WERI-Rb-1 (cell line): ENCODE data around the gene DAB2IP.

ENCODE experiments used
- DNase-seq: peaks from one replicate; pipeline ENCODE4 v3.0.0-alpha.2; 2020
- H3K27ac ChIP-seq: fragments of 250-450 bp; sonication (Bioruptor Pico); 2 replicates; pipeline ENCODE4 v1.5.1; 2020; ENCODE audit warnings: mild to moderate bottlenecking, moderate library complexity
- H3K27me3 ChIP-seq: fragments of 250-450 bp; sonication (Bioruptor Pico); 2 replicates; pipeline ENCODE4 v1.5.1; 2021; ENCODE audit warnings: mild to moderate bottlenecking, low read depth, moderate library complexity; ENCODE audit not compliant: insufficient read depth, severe bottlenecking
- H3K36me3 ChIP-seq: fragments of 250-450 bp; sonication (Bioruptor Pico); 2 replicates; pipeline ENCODE4 v1.5.1; 2020; ENCODE audit warnings: mild to moderate bottlenecking, moderate library complexity
- H3K4me3 ChIP-seq: 2 replicates; pipeline ENCODE4 v1.5.1; 2011; ENCODE audit warnings: low read depth, mild to moderate bottlenecking, control low read depth, low read length
- H3K9me3 ChIP-seq: fragments of 250-450 bp; sonication (Bioruptor Pico); 2 replicates; pipeline ENCODE4 v1.5.1; 2021; ENCODE audit warnings: mild to moderate bottlenecking, moderate library complexity; ENCODE audit not compliant: severe bottlenecking
- TF ChIP-seq, protein P1 (sequence below): IDR thresholded peaks from 2 replicates; pipeline ENCODE4 v1.5.1; 2011; ENCODE audit warnings: low read depth, mild to moderate bottlenecking, control low read depth, inconsistent platforms, low read length

DAB2IP gene

GRCh38 chr9:121675381-121675780, 23.9 kb downstream of the DAB2IP start:
- no peak for DNase-seq
- peaks cover 29% of the 10 kb centered on the region for H3K36me3 ChIP-seq
- H3K4me3 ChIP-seq = no peak overlapping the region
- TF ChIP-seq, protein P1, sequence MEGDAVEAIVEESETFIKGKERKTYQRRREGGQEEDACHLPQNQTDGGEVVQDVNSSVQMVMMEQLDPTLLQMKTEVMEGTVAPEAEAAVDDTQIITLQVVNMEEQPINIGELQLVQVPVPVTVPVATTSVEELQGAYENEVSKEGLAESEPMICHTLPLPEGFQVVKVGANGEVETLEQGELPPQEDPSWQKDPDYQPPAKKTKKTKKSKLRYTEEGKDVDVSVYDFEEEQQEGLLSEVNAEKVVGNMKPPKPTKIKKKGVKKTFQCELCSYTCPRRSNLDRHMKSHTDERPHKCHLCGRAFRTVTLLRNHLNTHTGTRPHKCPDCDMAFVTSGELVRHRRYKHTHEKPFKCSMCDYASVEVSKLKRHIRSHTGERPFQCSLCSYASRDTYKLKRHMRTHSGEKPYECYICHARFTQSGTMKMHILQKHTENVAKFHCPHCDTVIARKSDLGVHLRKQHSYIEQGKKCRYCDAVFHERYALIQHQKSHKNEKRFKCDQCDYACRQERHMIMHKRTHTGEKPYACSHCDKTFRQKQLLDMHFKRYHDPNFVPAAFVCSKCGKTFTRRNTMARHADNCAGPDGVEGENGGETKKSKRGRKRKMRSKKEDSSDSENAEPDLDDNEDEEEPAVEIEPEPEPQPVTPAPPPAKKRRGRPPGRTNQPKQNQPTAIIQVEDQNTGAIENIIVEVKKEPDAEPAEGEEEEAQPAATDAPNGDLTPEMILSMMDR = no peak
- no peak overlapping the region for H3K27ac ChIP-seq
- no peaks in the 10 kb centered on the region for H3K9me3 ChIP-seq
- H3K27me3 ChIP-seq = no peaks in the 10 kb centered on the region

DNA sequence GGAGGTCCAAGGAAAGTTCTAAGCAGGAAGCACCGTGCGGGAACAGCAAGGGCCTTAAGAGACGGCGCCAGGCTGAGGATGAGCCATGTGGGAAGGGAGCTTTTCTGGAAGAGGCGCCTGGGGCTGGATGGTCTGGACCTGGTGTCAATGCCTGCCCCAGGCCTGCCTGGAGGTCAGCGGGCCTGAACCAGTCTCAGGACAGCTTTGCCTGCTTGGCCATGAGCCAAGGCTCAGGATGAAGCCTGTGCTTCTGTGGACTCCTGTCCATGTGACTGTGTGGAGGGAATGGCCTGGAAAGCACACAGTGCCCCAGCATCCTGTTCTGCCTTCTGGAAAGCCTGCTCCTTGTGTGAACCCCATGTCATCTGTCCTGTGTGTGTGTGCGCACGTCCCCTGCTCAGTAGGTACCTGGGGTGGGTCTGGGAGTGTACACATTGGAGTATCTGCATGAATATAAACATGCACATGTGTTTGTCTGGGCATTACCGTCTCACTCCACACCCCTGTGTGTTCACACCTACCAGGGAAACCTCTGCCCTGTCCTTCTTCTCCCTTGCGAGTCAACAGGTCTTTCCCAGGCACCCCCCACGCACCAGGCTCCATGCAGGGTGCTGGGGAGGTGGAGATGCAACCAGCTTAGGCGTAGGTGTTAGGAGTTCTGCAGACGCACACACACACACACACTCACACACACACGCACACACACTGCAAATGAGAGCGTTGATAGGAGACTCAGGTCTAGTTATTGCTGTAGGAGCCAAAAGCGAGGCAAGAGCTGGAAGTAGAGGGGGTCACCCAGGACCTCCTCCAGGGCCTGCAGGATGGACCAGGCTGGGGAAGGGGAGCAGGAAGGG, 24.8 kb downstream of the DAB2IP start:
- Histone ChIP-seq H3K27me3 (no peaks in the 10 kb centered on the region), H3K27ac (no peak overlapping the region), H3K4me3 (no peak overlapping the region), H3K36me3 (peaks cover 32% of the 10 kb centered on the region), H3K9me3 (no peaks in the 10 kb centered on the region)
- no peak for DNase-seq
- TF ChIP-seq, protein P1 = no peak

DNA sequence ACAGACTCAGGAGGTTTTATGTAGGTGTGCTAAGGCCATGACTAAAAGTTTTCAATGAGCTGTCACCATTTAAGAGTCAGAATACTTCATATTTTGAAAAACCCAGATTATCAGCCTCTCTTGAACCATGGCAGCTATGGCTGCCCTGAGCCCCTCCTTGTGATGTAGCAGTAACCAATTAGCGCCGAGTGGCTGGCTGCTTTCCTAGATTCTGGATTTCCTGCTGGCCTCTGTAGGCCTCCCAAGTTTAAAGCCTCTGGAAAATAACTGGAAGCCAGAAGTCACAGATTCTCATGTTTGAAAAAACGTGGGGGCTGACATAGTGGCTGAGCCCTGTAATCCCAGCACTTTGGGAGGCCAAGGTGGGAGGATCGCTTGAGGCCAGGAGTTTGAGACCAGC, 25.5 kb downstream of the DAB2IP start:
- Histone ChIP-seq H3K4me3 (no peak overlapping the region), H3K27me3 (no peaks in the 10 kb centered on the region), H3K36me3 (peaks cover 39% of the 10 kb centered on the region), H3K27ac (no peak overlapping the region), H3K9me3 (no peaks in the 10 kb centered on the region)
- TF ChIP-seq, protein P1 = no peak
- no peak for DNase-seq

DNA sequence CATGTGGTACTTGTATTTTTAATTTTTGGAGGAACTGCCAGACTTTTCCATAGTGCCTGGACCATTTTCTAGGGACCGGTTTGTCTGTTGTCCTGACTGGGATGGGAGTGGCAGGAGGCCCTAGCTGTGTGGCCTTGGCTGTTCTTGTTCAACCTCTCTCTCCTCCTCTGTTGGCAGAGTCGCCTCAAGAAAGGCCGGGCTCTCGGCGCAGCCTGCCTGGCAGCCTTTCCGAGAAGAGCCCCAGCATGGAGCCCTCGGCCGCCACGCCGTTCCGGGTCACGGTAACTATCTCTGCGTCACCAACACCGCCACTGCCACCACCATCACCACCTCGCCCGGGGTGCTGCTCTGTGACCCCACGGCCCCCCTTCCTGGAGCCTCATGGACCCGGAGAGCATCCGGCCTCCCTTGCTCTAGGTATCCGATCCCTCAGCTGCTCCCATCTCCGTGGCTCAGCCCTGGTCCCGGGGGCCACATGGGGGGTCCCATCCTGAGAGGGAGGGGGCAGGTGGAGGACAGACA, 27.1 kb downstream of the DAB2IP start:
- DNase-seq = no peak
- H3K27ac ChIP-seq = no peak overlapping the region
- H3K4me3 ChIP-seq = no peak overlapping the region
- H3K36me3 ChIP-seq = peaks cover 50% of the 10 kb centered on the region
- no peaks in the 10 kb centered on the region for H3K9me3 ChIP-seq
- TF ChIP-seq, protein P1 = no peak
- no peaks in the 10 kb centered on the region for H3K27me3 ChIP-seq

GRCh38 chr9:121679901-121680635, 28.6 kb downstream of the DAB2IP start:
- no peaks in the 10 kb centered on the region for H3K9me3 ChIP-seq
- no peak overlapping the region for H3K4me3 ChIP-seq
- no peaks in the 10 kb centered on the region for H3K27me3 ChIP-seq
- no peak overlapping the region for H3K27ac ChIP-seq
- peaks cover 63% of the 10 kb centered on the region for H3K36me3 ChIP-seq
- no peak for DNase-seq
- TF ChIP-seq, protein P1 = no peak
